Naive B cell (primary cell): ENCODE data around the gene FAM3A. TPM values are rescaled to one million over a fixed set of nuclear protein-coding genes. Genes with fewer than 3 reads are reported as not detected.
"Not testable (repeated sequence)": the region's sequence is repeated elsewhere in the genome, so short reads cannot be mapped to it uniquely, and the experiment has no call there.

Experiments
- ATAC-seq, 2 donors: fragments of 150-1000 bp; cut with Tn5 transposase; 2 replicates each; pipeline ENCODE4 v1.10.0; 2021; ENCODE audit warnings: low read depth in 2 of 2, mild to moderate bottlenecking in 2 of 2, moderate library complexity in 2 of 2
- DNase-seq: peaks from one replicate; pipeline ENCODE4 v3.0.0; 2022
- H3K27ac Mint-ChIP-seq, 6 donors: one replicate each; pipeline ENCODE4 v1.8.0; 2020 to 2022; ENCODE audit warnings: mild to moderate bottlenecking in 6 of 6, mixed read lengths in 6 of 6, moderate library complexity in 5 of 6, inconsistent platforms in 2 of 6
- H3K27me3 Mint-ChIP-seq, 3 donors: one replicate each; pipeline ENCODE4 v1.8.0; 2021 to 2022; ENCODE audit warnings: mixed read lengths in 3 of 3, mild to moderate bottlenecking in 1 of 3
- H3K36me3 Mint-ChIP-seq, 2 donors: one replicate each; pipeline ENCODE4 v1.8.0; 2020 to 2022; ENCODE audit warnings: mixed read lengths in 2 of 2, inconsistent platforms in 1 of 2, mild to moderate bottlenecking in 1 of 2
- H3K4me1 Mint-ChIP-seq, 3 donors: one replicate each; pipeline ENCODE4 v1.8.0; 2020 to 2022; ENCODE audit warnings: mixed read lengths in 3 of 3, inconsistent platforms in 1 of 3, mild to moderate bottlenecking in 1 of 3, moderate library complexity in 1 of 3
- H3K4me3 Mint-ChIP-seq, 8 donors: one replicate each; pipeline ENCODE4 v1.8.0; 2020 to 2022; ENCODE audit warnings: mild to moderate bottlenecking in 8 of 8, mixed read lengths in 8 of 8, moderate library complexity in 8 of 8, inconsistent platforms in 2 of 8
- H3K9me3 Mint-ChIP-seq, 7 donors: one replicate each; pipeline ENCODE4 v1.8.0; 2020 to 2022; ENCODE audit warnings: mixed read lengths in 7 of 7, mild to moderate bottlenecking in 5 of 7, inconsistent platforms in 2 of 7, moderate library complexity in 1 of 7
- polyA plus RNA-seq, 6 donors: library from polyadenylated mRNA; unstranded; fragments of 300-500 nt; fragmentation: Illumina TruSeq; gene quantifications; one replicate each; pipeline ENCODE4 v1.2.3, GENCODE V29; 2021; ENCODE audit warnings: low read depth in 6 of 6

FAM3A gene
- polyA plus RNA-seq, 6 donors from 2014 or later = 13.4 to 24.1 (median 16.7) TPM

GRCh38 chrX:154542723-154543424, 26.8 kb upstream of the FAM3A start:
- Mint-ChIP-seq H3K9me3 (no peaks in the 10 kb centered on the region), H3K27ac (peak overlapping the region; percentile 26 to 96 (median 91)), H3K4me3 (peak overlapping the region; percentile 71 to 87 (median 77)), H3K36me3 (no peaks in the 10 kb centered on the region), H3K4me1 (peaks cover 17 to 30% (median 23%) of the 10 kb centered on the region in 3 donors), H3K27me3 (no peaks in the 10 kb centered on the region)
- ATAC-seq = peak in 1 of 2 donors; percentile 9
- no peak for DNase-seq

- no peak for ATAC-seq
- Mint-ChIP-seq H3K36me3 (no peaks in the 10 kb centered on the region), H3K4me1 (peaks cover 16 to 25% (median 20%) of the 10 kb centered on the region in 3 donors), H3K9me3 (peaks cover 0 to 1% (median 0%) of the 10 kb centered on the region in 7 donors), H3K27ac (peak overlapping the region; percentile 26 to 96 (median 91)), H3K4me3 (peak overlapping the region in 6 of 8 donors; percentile 68 to 87 (median 74)), H3K27me3 (no peaks in the 10 kb centered on the region)
- DNase-seq = no peak
These were observed 26.1 kb upstream of the FAM3A start for GRCh38 chrX:154541896-154542722.

- Mint-ChIP-seq H3K4me1 (peaks cover 16 to 25% (median 20%) of the 10 kb centered on the region in 3 donors), H3K4me3 (no peak overlapping the region), H3K27ac (no peak overlapping the region), H3K9me3 (peaks cover 0 to 1% (median 0%) of the 10 kb centered on the region in 7 donors), H3K27me3 (no peaks in the 10 kb centered on the region), H3K36me3 (no peaks in the 10 kb centered on the region)
- DNase-seq (no peak), ATAC-seq (no peak)
These were observed 25.5 kb upstream of the FAM3A start for GRCh38 chrX:154541589-154541895.

- DNase-seq (no peak), ATAC-seq (no peak)
- H3K27me3 Mint-ChIP-seq = no peaks in the 10 kb centered on the region
- H3K4me1 Mint-ChIP-seq = peaks cover 16 to 25% (median 17%) of the 10 kb centered on the region in 3 donors
- H3K27ac Mint-ChIP-seq = no peak overlapping the region
- peak overlapping the region in 2 of 8 donors; percentile 26 to 34 for H3K4me3 Mint-ChIP-seq
- H3K9me3 Mint-ChIP-seq = peaks cover 0 to 1% (median 0%) of the 10 kb centered on the region in 7 donors
- H3K36me3 Mint-ChIP-seq = no peaks in the 10 kb centered on the region
These were observed 25.0 kb upstream of the FAM3A start for GRCh38 chrX:154540897-154541535.

- not testable (repeated sequence) for H3K4me3 Mint-ChIP-seq, H3K27me3 Mint-ChIP-seq, ATAC-seq, DNase-seq, H3K9me3 Mint-ChIP-seq, H3K36me3 Mint-ChIP-seq, H3K27ac Mint-ChIP-seq
- peaks cover 15 to 25% (median 16%) of the 10 kb centered on the region in 3 donors for H3K4me1 Mint-ChIP-seq
These were observed 24.3 kb upstream of the FAM3A start for GRCh38 chrX:154540365-154540764.

GRCh38 chrX:154539077-154539476, 23.0 kb upstream of the FAM3A start:
- H3K27ac Mint-ChIP-seq = peak overlapping the region in 1 of 6 donors; percentile 29
- H3K9me3 Mint-ChIP-seq = peaks cover 0 to 1% (median 0%) of the 10 kb centered on the region in 7 donors
- DNase-seq (no peak), ATAC-seq (no peak)
- H3K4me1 Mint-ChIP-seq = peaks cover 15 to 28% (median 24%) of the 10 kb centered on the region in 3 donors
- H3K27me3 Mint-ChIP-seq = no peaks in the 10 kb centered on the region
- no peak overlapping the region for H3K4me3 Mint-ChIP-seq
- H3K36me3 Mint-ChIP-seq = no peaks in the 10 kb centered on the region

GRCh38 chrX:154535892-154536291, 19.9 kb upstream of the FAM3A start:
- DNase-seq = no peak
- H3K27ac Mint-ChIP-seq = no peak overlapping the region
- H3K27me3 Mint-ChIP-seq = no peaks in the 10 kb centered on the region
- no peak for ATAC-seq
- H3K36me3 Mint-ChIP-seq = no peaks in the 10 kb centered on the region
- peaks cover 6 to 8% (median 8%) of the 10 kb centered on the region in 3 donors for H3K4me1 Mint-ChIP-seq
- H3K4me3 Mint-ChIP-seq = no peak overlapping the region
- H3K9me3 Mint-ChIP-seq = peaks cover 0 to 1% (median 0%) of the 10 kb centered on the region in 7 donors

- Mint-ChIP-seq H3K36me3 (no peaks in the 10 kb centered on the region), H3K27ac (peak overlapping the region in 5 of 6 donors; percentile 54 to 84 (median 71)), H3K4me1 (peaks cover 6 to 8% (median 8%) of the 10 kb centered on the region in 3 donors), H3K27me3 (no peaks in the 10 kb centered on the region), H3K9me3 (peaks cover 0 to 1% (median 0%) of the 10 kb centered on the region in 7 donors), H3K4me3 (peak overlapping the region in 1 of 8 donors; percentile 32)
- peak; percentile 88 for DNase-seq
- ATAC-seq = peak; percentile 97 to 98
These were observed 18.7 kb upstream of the FAM3A start for GRCh38 chrX:154534526-154535322.

GRCh38 chrX:154532690-154533089, 16.7 kb upstream of the FAM3A start:
- H3K9me3 Mint-ChIP-seq = peaks cover 0 to under 1% (median 0%) of the 10 kb centered on the region in 7 donors
- no peaks in the 10 kb centered on the region for H3K27me3 Mint-ChIP-seq
- H3K4me1 Mint-ChIP-seq = peaks cover 6 to 8% (median 8%) of the 10 kb centered on the region in 3 donors
- H3K36me3 Mint-ChIP-seq = no peaks in the 10 kb centered on the region
- H3K27ac Mint-ChIP-seq = no peak overlapping the region
- ATAC-seq = no peak
- no peak overlapping the region for H3K4me3 Mint-ChIP-seq
- no peak for DNase-seq

- no peak overlapping the region for H3K27ac Mint-ChIP-seq
- no peaks in the 10 kb centered on the region for H3K36me3 Mint-ChIP-seq
- no peak overlapping the region for H3K4me3 Mint-ChIP-seq
- peaks cover 13 to 18% (median 17%) of the 10 kb centered on the region in 3 donors for H3K4me1 Mint-ChIP-seq
- no peak for DNase-seq
- H3K27me3 Mint-ChIP-seq = no peaks in the 10 kb centered on the region
- H3K9me3 Mint-ChIP-seq = no peaks in the 10 kb centered on the region
- no peak for ATAC-seq
These were observed 15.6 kb upstream of the FAM3A start for GRCh38 chrX:154531626-154532025.

- ATAC-seq (no peak), DNase-seq (no peak)
- Mint-ChIP-seq H3K36me3 (no peaks in the 10 kb centered on the region), H3K4me1 (peaks cover 17 to 20% (median 17%) of the 10 kb centered on the region in 3 donors), H3K4me3 (no peak overlapping the region), H3K27ac (peak overlapping the region in 3 of 6 donors; percentile 6 to 47 (median 46)), H3K27me3 (no peaks in the 10 kb centered on the region), H3K9me3 (no peaks in the 10 kb centered on the region)
These were observed 14.3 kb upstream of the FAM3A start for GRCh38 chrX:154530286-154530685.

- DNase-seq = no peak
- no peaks in the 10 kb centered on the region for H3K27me3 Mint-ChIP-seq
- peak overlapping the region in 1 of 6 donors; percentile 44 for H3K27ac Mint-ChIP-seq
- H3K36me3 Mint-ChIP-seq = no peaks in the 10 kb centered on the region
- no peaks in the 10 kb centered on the region for H3K9me3 Mint-ChIP-seq
- peaks cover 9 to 12% (median 10%) of the 10 kb centered on the region in 3 donors for H3K4me1 Mint-ChIP-seq
- no peak overlapping the region for H3K4me3 Mint-ChIP-seq
- no peak for ATAC-seq
These were observed 13.2 kb upstream of the FAM3A start for GRCh38 chrX:154529206-154529612.
